Inflammatory macrophage (primary cell): ENCODE data around the gene ULK3.
"Not testable (repeated sequence)": the region's sequence is repeated elsewhere in the genome, so short reads cannot be mapped to it uniquely, and the experiment has no call there.

Source experiments
- DNase-seq, 2 donors: peaks; one replicate each; pipeline ENCODE4 v3.0.0-alpha.2; 2020 to 2022
- total RNA-seq, 18 experiments: gene quantifications; one replicate each; lab custom pipeline; 2026; ENCODE audit warnings: mixed read lengths in 6 of 18, inconsistent platforms in 2 of 18; lab: John Stamatoyannopoulos, UW

Gene ULK3, protein sequence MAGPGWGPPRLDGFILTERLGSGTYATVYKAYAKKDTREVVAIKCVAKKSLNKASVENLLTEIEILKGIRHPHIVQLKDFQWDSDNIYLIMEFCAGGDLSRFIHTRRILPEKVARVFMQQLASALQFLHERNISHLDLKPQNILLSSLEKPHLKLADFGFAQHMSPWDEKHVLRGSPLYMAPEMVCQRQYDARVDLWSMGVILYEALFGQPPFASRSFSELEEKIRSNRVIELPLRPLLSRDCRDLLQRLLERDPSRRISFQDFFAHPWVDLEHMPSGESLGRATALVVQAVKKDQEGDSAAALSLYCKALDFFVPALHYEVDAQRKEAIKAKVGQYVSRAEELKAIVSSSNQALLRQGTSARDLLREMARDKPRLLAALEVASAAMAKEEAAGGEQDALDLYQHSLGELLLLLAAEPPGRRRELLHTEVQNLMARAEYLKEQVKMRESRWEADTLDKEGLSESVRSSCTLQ
- 11.4 to 66.1 (median 32.7) reads per million in 18 experiments for total RNA-seq

DNA sequence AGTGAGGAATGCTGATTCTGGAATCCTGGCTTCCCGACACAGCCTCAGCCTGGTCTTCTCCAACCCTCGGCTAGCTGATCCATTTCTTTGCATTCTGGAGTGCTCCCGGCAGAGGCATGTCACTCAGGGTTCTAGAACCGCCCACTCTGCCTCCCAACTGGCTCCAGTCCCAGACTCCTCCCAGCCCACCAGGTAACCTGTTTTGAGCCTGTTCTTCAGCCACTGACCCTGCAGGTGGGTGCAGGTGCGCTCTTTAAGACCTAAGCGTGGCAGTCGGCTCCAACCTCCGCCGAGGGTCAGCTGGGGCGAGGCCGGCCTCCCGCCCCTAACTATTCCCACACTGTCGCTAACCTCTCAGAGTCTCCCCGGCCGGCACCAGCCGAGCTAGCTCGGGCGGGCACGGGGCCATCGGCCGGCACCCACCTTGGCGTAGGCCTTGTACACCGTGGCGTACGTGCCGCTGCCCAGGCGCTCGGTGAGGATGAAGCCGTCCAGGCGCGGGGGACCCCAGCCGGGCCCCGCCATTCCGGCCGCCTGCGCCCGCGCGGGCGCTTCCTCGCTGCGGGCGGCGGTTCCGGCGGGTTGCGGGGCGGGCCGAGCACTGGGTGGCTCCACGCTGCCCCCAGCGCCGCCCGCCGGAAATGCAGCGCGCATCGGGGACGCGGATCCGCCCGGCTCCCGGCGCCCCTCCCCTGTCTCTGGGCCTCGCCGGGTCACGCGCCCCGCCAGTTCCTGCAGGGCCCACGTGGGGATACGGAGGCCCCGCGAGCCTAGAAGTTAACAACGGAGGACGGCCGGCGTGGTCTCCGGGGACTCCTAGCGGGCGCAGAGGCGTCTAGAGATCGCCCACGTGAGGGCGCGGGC is at the start of gene ULK3:
Gene ULK3 (minus strand): TSS at position 576 of the 864 bp plus-strand sequence. CDS start 51 bp downstream, at position 525.
- DNase-seq, result peak; percentile 93 to 94

DNA sequence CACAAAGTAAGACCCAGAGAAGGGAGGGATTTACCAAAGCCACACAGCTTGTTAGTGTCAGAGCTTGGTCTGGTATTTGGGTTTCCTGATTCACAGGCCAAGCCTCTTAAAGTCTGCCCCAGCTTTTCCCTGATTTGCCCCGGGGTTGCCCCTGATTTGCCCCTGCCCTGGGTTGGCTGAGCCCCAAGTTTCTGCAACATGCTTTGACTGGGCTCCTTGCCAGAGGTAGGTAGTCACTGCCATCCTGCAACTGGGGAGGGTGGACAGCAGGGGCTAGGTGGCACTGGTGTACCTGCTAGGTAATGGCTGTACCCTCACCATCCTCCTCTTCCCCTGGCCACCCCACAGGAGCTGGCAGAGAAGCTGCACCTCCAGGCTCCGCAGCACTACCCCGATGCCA is 49.4 kb upstream of the ULK3 start:
- DNase-seq, result no peak

DNA sequence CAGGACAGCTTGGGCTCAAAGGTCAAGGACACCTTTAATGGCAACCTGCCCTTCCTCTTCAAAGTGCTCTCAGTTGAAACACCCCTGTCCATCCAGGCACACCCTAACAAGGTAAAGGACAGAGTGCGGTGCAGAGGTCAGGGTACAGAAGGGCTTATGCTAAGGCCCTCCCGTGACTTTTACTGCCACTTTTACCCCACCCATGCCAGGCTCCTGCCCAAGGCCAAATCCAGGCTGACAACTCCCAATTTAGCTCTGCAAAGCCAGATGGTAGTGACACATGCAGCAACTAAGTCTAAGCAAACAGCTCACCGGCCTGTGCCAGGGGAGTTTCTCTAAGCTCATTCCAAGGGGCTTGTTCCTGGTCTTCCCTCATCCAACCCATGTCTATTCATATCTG is 48.5 kb upstream of the ULK3 start:
- no peak for DNase-seq

DNA sequence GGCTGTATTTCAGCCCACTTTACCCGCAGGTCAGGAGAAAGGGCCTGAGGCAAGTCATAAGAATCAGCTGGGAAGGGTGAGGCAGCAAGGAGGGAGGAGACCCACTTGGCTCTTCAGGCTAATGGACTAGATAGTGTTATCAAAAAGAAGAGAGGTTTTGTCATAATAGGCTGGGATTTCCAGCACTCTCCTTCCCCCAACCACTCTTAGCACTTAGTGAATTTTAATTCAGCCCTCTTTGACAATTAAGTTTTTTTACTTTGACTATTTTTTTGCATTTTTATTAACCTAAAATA is 47.7 kb upstream of the ULK3 start:
- no peak for DNase-seq

DNA sequence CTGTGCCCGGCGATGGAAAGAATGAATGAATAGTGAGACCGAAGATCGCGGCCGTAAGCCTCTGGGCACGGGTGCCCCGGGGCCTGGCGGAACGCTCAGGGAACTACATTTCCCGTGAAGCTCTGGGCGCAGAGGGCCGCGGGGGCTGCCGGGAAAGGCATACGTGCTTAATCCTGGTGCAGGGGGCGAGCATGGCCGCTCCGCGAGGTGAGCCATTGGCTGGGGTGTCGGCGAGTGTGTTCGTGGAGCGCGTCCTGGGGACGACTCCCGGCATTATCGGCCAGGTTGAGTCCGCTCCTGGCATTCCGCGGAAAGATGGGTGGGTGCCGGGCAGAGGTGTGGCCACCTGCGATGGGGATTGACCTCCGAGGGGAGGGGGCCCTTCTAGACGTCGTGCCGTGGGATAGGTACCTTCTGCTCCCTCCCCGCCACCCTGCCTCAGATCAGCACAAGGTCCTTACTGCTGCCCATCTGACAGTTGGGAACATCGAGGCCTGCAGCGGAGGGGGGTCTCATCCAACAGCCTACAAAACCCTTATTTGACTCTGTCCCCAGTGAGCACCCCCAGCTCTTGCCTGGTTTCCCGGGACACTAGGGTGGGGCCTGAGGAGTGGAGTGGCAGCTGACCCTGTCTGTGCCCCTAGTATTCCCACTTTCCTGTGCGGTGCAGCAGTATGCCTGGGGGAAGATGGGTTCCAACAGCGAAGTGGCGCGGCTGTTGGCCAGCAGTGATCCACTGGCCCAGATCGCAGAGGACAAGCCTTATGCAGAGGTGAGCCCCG is 47.1 kb upstream of the ULK3 start, which contains the start of gene MPI:
Gene MPI (plus strand): TSS at position 160 of the 782 bp plus-strand sequence. CDS start 32 bp downstream, at position 192.
- peak; percentile 83 to 87 for DNase-seq

DNA sequence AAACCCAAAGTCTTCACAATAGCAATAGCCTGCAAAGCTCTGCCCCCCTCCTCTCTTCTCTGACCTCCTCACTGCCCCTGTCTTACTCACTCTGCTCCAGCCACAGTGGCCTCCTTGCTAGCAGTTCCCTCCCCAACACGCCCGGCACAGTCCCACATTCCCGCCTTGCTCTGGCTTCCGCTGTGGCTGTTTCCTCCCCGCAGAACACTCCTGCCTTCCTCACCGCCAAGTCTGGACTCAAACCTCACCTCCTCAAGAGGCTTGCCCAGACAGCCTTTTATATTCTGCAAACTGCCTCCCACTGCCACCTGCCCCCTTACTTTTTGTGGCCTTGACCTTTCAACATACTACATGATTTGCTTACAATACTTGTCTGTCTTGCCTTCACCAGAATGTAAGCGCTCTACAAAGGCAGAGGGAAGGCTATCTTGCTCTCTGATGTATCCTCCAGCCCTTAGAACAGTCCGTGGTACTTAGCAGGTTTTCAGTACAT is 46.5 kb upstream of the ULK3 start:
- peak; percentile 45 to 63 for DNase-seq

DNA sequence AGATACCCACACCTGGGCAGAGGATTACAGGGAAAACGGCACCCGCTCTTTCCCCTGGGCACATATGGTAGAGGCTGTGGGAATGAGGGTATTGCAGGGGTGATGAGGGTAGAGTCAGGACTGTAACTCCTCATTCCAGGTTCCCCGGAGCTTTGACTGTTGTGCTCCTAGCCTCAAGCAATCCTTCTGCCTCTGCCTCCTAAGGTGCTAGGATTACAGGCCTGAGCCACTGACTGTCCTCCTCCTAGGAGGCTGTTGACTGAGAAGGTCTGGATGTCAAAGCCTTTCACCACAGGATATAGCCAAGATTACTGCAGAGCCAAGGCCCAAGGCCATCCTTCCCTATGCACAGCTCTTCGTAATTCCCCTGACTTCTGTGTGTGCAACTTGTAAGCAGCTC is 45.8 kb upstream of the ULK3 start:
- DNase-seq, result peak in 1 of 2 donors; percentile 24

DNA sequence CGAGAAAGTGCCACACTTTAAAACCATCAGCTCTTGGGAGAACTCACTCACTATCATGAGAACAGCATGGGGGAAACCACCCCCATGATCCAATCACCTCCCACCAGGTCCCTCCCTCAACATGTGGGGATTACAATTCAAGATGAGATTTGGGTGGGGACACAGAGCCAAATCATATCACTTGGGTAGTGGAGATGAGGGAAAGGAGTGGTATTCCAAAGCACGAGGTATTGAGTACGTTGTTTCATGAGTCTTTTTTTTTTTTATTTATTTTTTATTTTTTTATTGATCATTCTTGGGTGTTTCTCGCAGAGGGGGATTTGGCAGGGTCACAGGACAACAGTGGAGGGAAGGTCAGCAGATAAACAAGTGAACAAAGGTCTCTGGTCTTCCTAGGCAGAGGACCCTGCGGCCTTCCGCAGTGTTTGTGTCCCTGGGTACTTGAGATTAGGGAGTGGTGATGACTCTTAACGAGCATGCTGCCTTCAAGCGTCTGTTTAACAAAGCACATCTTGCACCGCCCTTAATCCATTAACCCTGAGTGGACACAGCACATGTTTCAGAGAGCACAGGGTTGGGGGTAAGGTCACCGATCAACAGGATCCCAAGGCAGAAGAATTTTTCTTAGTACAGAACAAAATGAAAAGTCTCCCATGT is 44.7 kb upstream of the ULK3 start:
- not testable (repeated sequence) for DNase-seq

DNA sequence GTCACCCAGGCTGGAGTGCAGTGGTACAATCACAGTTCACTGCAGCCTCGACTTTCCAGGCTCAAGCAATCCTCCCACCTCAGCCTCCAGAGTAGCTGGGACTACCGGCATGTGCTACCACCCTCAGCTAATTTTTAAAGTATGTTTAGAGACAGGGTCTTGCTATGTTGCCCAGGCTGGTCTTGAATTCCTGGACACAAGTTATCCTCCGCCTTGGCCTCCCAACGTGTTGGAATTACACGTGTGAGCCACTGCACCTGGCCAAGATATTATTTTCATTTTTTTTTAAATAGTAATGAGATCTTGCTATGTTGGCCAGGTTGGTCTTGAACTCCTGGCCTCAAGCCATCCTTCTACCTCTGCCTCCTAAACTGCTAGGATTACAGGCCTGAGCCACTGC is 42.5 kb upstream of the ULK3 start:
- DNase-seq, result no peak

DNA sequence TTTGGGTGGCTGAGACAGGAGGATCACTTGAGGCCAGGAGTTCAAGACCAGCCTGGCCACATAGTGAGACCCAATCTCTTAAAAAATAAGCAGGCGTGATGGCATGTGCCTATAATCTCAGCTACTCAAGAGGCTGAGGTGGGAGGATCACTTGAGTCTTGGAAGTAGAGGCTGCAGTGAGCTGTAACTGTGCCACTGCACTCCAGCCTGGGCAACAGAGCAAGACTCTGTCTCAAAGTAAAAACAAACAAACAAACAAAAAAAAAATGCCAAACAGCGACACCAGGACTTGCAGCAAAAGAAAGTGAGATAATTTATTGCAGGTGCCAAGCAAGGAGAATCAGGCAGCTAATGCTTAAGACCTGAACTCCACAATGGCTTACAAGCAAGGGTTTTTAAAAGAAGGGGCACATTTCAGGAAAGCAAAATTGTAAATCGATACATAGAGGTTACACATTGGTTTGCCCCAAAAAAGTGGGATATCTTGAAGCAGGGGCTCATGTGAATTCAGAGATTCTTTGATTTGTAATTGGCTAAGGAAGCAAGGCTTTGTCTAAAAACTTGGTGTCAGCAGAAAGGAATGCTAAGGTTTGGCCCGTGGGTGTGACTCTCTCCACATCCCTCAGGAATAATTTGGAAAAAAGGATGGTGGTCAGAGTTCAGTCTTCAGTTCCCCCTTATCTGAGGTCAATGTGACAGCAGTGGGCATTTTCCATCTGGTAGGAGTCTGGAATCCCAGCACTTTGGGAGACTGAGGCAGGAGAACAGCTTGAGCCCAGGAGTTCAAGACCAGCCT is 41.7 kb upstream of the ULK3 start:
- DNase-seq, result no peak

DNA sequence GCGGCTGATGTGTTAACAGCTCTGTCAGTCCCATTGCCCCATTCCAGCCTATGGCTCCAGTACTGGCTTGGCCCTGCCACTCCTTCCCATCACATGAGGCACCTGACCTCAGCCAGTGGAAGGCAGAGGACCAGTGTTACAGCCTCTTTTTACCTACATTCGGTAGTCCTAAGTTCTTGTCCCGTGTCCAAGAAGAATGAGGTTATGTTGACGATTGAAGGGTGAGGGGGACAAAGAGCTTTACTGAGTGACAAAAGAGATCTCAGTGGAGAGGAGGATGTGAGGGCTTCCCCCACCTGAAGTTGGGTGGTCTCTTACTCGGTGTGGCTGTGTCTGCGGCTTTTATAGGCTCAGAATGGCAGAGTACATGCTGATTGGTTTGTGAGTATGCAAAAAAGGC is 39.6 kb upstream of the ULK3 start:
- DNase-seq, result no peak

DNA sequence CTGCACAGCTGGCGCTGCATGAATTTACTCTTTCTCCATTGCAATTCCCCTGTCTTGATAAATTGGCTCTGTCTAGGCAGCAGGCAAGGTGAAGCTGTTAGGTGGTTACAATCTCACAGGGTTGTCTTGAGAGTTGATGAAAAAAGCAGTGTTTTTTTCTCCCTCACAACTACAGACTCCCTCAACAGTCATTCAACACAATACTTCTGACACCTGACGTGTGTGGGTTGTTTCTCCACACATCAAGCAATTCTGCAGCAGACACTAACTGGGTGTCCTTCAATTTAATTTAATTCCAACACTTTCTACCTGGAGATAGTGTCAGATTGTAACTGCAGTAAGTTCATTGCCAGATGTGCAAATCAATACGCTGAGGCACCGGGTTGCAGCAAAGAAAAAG is 35.3 kb upstream of the ULK3 start:
- DNase-seq, result no peak

DNA sequence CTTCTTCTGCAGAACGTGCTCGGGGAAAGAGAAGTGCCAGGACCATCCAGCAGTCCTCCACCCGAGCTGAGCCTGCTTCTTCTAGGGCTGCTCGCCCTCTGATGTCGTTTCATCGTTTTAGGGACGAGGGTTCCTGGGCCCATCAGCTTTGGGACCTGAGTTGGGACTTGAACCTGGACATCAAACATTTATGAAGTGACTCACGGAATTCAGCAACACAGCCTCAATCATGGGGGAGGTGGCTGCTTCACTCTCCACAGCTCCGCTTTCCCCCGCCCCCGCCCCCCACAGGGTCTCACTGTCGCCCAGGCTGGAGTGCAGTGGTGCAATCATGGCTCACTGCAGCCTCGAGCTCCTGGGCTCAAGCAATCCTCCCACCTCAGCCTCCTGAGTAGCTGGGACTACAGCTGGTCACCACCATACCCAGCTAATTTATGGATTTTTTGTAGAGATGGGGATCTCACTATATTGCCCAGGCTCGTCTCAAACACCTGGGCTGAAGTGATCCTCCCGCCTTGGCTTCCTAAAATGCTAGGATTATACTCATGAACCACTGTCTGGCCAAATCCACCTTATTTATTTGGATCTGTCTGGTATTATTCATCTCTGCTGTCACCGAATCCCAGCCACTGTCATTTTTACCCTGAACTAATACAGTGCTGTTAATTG is 30.9 kb upstream of the ULK3 start:
- peak; percentile 23 to 42 for DNase-seq

DNA sequence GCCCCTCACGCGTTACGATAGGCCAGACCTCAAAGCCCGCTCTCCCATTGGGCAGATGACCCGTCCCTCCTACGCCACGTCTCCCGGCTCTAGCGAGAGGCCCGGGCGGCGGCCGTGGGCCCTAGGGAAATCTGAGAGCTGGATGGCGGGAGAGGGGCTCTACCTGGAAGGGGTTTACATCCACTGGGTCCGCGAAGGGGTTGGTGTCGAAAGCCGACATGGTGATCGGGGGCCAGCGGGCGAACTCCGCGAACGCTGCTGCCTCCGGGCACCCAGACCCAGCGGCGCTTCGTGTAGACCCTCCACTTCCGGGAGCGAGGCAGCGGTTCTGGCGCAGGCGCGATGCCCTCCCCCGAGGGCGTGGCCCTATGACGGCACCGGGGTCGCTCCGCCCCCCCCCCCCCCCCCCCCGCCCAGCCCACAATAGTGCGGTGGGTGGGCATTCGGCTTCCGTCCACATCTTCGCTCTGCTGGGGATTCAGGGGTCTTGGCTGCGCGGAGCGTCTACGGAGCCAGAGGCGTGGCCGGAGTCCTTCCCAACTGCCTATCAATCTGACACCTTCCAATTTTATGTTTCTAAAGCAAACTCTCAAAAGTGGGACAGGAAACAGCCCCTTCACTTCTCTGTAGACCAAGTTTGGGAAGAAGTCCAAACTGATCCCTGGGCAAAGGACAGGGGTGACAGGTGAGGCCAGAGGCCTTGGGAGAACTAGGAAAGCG is 30.2 kb upstream of the ULK3 start, which contains the start of gene SCAMP2:
Gene SCAMP2 (minus strand): TSS at position 330 of the 720 bp plus-strand sequence. CDS start 110 bp downstream, at position 220.
- DNase-seq, result peak; percentile 89 to 96

DNA sequence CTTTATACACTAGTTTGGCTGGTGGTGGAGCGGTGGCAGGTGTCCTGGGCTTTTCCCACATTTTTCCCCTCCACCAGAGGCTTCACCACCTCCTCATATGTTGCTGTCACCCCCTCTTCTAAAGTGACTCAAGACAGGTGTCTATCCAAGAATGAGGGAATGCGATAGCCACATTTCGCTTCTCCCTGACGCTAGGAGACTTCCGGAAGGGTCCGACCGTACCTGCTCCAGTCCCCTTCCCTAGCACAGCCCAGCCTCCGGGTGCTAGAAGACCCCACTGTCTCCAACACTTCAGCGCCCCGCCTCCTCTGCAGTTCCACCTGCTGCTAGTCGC is 29.7 kb upstream of the ULK3 start:
- DNase-seq, result no peak

DNA sequence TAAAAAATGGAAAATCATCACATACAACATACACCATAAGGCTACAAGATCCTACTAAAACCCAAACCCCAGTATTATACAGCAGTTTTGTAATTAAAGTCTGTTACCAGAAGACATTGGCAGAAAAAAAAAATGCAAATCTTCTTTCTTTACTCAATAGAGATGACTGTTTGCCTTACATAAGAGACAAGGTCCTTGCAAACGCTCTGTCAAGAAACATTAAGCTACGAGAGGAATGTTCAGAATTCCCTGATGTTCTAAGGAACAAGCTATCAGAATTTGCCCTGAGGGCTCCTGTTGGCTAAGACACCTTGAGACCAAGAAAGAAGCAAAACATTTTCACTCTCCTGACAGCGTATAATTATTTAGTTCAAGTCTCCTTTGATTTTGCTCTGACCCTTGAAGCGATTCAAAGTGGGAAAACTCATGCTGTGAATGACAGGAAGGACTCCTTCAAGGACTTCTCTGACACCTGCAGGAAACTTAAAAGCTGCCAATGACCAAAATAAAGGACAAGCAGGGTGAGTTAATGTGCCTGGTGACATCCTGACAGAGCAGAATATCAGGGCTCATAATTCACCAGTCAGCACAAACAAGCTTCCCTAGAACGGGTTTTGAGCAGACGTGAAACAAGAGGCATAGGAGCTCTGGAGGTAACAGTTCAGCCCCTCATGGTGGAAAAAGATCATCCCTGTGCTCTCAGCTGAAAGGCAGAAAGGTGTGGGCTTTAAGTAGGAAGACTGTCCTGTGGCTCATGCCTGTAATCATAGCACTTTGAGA is 27.7 kb upstream of the ULK3 start:
- DNase-seq, result peak; percentile 48 to 56

DNA sequence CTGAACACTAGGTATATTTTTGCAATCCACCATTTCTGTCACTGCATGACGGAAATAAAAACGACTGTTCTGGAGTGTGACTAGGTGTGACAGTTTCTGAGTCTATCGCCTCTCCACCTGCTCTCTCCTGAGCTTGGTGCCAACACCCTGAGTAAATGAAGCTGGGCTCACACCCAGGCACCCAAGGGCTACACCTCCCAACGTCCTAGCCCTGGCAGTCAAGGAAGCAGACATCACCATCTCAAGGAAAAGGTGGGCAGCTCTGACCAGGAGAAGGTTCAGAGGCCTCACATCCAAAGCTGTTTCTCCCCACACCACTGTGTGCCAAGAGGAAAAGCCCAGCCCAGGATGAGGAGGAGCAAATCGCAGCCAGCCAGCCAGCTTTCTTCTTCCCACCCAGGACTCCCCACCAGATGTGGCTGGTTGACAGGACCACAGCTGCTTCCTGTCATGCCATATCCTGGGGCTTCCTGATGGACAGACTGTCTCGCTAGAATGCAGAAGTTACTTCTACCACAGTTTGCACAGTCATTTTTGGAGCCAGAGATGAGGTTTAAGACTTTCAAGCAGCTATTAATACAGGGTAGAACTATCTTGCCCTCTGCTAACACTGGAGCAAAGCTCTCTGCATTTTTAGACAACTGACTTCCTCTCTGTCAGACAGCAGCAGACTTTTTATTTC is 26.9 kb upstream of the ULK3 start:
- peak; percentile 94 to 96 for DNase-seq

DNA sequence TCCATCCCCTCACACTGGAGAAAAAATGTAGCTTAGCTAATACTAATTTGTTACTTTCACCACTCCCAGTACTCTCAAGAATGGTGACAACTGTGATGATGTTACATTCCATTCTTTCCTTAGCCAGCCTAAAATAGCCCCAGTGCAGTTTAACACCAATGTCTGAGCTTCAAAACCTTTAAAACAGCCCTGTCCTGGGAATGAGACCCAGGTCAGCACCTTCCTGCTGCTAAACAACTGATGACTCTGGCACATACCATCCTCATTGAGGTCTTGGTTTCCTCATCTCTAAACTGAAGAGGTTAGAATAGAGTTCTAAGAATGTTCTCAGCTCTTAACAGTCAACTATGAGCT is 26.4 kb upstream of the ULK3 start:
- no peak for DNase-seq
